CD4-positive, alpha-beta T cell treated with Interleukin-4 for 4 hours (primary cell): ENCODE data around the gene MYRIP.

Source experiments
- DNase-seq: peaks from one replicate; pipeline ENCODE4 v3.0.0-alpha.2; 2020

Gene MYRIP

GRCh38 chr3:40192628-40193027 is 383.2 kb downstream of the MYRIP start:
- DNase-seq = no peak

GRCh38 chr3:40196966-40197365 is 387.6 kb downstream of the MYRIP start:
- no peak for DNase-seq

DNA sequence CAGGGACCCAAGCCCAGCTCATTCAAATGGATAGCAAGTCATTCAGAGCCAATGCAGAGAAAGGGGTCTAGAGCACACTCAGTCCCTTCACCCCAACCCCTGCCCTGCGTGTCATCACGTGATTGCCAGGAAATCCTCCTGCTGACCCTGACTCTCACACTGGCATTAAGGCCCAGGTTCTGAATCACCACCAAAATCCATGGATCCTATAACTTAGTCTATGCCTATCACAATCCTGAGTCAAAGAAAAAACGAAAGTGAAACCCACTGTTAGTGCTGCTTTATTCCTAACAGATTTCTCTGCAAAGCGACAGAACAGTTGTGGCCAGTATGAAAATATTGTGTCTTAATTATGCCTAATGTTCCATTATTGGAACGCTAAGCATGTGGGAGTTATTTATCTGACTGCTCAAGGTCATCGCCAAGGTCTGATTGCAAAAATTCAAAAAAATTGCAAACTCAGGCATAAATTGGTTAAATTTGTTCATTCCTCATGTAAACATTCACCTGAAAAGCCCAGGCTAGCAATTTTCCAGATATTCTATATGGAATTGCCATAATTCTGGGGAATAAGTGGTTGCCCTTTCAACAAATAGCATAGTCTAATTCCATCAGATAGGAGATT is 391.4 kb downstream of the MYRIP start:
- DNase-seq = no peak

DNA sequence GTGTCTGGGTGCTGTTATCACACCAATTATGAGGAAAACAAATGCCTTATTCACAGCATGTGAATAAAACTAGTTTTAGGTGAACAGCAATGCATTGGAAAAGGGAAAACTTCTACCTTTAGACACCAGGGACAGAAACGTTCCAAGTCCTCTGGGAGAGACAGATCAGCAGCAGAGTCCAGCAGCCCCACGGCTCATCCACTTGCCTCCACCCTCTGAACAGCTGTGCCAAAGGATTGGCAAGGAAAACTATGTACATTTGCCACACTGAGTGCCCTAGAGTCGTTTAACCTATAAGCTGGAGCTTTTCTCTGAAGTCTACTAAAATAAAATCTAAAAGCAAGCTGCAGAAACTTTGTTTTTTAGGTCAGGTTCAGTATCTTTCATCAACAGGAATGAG is 392.4 kb downstream of the MYRIP start:
- no peak for DNase-seq

GRCh38 chr3:40206522-40206921 is 397.1 kb downstream of the MYRIP start:
- DNase-seq = no peak

GRCh38 chr3:40207796-40208195 is 398.4 kb downstream of the MYRIP start:
- no peak for DNase-seq

GRCh38 chr3:40208251-40208650 is 398.8 kb downstream of the MYRIP start:
- no peak for DNase-seq

DNA sequence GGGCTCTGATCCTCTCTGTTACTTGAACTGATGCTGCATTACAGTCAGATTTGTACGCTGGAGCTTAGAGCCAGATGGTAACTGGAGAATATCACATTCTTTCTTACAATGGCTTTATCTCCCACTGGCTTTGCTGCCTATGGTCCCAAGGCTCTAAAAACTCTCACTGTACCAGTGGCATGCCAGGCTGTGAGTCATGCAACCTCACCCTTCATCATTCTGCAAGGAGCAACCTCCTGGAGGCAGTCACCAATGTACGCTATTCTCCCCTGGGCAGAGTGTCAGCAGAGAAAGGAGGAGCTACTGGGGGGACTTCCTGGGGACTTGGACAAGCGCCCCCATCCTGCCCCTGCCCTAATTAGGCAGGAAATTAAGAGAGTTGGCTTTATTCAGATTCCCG is 402.2 kb downstream of the MYRIP start:
- DNase-seq = no peak

GRCh38 chr3:40213556-40213955 is 404.1 kb downstream of the MYRIP start:
- DNase-seq = no peak

- no peak for DNase-seq
Observed at GRCh38 chr3:40215015-40215414, 405.6 kb downstream of the MYRIP start.

DNA sequence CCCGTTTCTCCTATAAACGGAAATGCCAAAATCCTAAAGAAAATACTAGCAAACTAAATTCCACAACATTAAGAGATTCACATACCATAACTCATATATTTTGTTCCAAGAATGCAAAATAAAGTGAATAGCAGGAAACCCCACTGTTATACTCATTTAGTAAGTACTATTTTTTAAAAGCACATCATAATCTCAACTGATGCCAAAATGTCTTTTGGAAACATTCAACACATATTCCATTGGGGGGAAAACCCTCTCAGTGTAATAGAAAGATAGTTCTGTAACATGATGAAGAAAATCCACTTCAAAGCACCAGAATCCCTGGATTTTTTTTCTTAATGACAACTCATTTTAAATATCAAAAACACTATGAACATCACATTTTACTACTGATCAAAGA is 407.1 kb downstream of the MYRIP start:
- DNase-seq = no peak

- DNase-seq = no peak
Observed at GRCh38 chr3:40223856-40224255, 414.4 kb downstream of the MYRIP start.

DNA sequence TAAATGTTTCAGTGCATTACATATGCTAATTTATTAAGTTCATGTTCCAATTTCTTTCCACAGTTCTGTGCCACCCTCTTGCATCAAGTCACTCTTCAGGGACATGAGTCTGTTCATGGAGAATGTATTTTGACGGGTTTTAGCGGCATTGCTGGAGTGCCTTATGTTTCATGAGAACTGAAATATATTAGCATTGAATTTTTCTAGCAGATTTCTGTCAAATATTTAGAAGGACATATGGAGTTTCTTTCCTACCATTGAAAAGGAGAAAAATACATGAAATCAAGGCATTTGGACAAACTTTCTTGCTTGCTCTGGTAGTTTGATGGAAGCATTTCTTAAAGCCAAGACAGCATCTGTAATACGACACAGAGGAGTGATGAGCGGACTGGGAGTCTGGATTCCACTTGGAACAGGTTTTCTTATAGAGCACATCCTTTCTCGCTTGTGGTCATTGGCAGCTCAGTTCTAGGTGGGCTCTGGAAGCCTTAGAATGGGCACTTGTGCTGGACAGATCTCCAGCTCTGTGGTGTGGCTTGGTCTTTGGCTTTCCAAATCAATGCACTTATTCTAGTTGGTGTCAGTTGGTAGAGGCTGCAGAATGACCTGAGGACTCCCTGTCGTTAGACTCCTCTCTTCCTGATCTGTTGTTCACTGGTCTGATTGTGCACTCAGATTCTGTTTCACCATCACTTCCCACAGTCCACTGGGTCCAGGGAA is 415.5 kb downstream of the MYRIP start:
- DNase-seq = no peak

- no peak for DNase-seq
Observed at GRCh38 chr3:40226636-40227035, 417.2 kb downstream of the MYRIP start.

DNA sequence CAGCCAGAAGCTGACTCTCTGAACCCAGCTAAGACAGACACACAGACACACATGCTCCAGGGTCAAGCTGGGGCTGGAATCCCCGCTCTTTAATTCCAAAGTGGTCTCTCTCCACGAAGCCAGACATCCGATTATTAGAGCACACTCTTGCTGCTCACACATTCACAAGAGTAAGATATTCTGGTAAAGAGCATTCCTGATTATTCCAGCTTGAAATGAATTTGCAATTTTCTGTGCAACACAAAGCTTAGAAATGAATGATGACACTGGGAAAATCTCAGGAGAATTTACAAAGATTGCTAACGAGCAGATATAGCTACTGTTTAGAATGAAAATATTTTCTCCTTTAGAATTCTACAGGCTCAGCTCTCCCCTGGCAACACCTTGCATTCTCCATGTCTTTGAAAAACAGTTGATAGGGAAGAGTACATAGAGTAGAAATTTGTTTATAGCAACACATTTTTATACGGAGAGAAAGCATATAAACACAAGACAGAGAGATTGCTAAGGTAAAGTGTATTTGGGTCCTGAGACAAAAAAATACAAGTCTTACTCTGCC is 419.5 kb downstream of the MYRIP start:
- DNase-seq = no peak

DNA sequence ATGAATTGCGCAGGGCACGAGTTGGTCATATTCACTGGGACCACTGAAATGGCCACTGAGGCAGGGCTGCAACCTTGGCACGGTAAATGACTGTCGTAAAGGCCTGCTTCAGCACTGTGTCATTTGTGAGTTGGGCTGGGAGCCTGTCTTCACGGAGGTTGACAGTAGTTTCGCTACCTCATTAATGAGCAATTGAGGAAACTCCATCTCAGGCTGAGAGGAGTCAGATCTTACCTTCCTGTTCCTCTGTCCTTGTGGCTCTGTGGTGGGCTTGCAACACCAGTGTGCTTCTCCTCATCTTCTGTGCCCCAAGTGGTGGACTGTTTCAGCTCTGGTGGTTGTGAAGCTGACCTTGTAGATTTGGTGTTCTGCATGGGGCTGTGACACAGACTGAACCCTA is 420.0 kb downstream of the MYRIP start:
- DNase-seq = peak; percentile 11

DNA sequence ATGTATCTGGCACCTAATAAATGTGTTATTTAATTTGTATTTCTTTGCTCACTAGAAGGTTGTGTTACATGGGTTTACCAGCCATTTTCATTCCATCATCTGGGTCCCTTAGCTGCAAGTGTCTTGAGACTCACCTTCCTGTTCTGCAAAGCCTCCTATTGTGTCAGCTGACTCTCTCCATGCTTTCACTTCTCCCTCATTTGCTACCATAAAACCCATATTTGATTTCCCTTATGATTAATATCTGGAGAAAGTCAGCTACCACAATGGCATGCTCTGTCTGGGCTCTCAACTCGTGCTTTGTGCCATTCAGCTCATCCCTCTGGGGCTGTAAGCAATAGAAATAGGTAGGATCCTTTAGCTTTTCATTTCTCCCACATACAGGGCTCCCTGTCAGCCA is 420.6 kb downstream of the MYRIP start:
- DNase-seq = no peak

- DNase-seq = no peak
Observed at GRCh38 chr3:40230382-40230781, 421.0 kb downstream of the MYRIP start.

DNA sequence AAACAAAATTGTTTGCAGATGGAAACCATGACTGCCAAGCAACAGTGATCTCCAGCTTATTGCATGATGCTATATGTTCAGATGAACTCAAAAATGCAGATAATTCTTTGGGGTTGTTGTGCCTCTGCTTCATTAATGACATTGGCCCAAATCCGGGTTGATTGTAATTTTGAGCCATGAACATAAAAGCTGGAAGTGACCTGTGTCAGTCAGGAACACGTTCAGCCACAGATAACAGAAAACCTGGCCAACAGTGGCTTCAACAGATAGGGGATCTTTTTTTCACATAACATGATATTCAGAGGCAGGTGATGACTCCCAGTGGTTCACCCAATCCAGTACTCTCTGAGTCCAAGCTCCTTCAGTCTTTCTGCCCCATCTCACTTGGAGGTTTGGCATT is 423.2 kb downstream of the MYRIP start:
- no peak for DNase-seq

DNA sequence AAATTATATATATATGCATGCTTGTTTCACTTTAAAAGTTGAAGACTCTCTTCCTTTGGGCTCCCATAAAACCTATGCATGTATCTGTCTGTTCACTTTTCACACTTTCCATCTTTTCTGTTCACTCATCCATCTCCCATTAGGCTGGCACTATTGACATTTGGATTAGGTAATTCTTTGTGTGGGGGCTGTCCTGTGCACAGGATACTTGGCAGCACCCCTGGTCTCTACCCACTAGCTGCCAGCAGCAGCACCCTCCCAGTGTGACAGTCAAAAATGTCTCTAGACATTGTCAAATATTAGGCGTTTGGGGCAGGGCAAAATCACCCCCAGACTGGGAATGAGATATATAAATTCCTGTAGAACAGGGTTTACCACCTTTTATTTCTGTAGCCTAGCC is 427.8 kb downstream of the MYRIP start:
- DNase-seq = no peak

- DNase-seq = no peak
Observed at GRCh38 chr3:40237889-40238571, 428.6 kb downstream of the MYRIP start.

DNA sequence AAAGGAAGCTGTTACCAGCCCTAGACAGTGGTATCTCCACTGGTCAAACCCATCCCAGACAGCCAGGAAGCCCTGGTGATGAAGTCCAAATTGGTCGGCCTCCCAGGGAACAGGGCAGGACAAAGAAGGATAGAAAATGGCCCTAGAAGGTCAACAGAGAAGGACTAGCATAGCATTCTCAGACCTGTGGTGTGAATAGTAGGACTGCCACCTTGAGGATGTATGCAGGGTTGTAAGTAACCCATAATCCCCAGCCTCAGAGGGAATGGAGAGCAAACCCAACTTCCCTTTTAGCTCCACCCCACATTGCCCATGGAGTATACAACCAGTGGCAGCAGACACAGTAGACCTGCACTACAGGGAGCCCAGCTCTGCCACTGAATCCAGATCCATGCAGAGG is 431.5 kb downstream of the MYRIP start:
- no peak for DNase-seq

DNA sequence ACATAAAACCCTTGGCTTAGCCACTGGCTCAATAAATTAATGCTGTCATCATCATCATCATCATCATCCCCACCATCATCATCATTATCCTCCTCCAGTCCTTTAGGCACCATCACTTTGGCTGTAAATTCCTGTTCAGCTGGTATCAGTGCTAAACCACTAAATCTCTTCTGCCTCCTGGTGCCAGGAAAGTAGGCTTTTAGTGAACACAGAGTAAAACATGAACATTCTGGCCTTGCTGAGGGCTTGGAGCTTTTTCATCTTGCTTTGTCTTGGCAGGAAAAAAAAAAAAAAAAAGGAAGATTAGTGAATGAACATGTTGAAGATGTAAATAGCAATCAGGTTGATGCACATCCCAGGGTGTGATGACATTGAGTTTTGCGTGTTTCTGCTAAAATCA is 432.8 kb downstream of the MYRIP start:
- no peak for DNase-seq

GRCh38 chr3:40242638-40243037 is 433.2 kb downstream of the MYRIP start:
- DNase-seq = no peak
